Measurements from ENCODE around the gene IQGAP2. TPM values are rescaled to one million over a fixed set of nuclear protein-coding genes. Genes with fewer than 3 reads are reported as not detected.

IQGAP2 gene
- total and polyA plus RNA-seq, 2 donors (not counting 1 experiment from before 2014, with no cell fraction given): 8.1 to 15.0 TPM

DNA sequence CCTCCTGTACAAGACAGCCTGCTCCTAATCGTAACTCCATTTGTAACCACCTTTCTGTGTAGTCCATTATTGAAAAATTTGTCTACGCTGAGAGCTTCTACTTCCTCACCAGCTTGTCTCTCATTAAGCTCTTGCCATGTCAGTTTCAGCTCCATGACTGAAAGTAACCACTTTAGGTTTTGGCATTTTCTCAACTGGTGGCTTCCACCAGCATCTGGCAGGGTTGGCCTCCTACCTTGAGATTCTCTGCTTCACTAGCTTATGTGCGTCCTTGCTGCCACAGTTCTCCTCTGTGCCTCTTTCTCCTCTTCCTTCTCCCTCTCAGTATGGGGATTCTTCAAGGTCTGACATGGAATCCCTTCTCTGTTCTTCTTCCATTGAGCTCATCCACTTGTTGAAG lies 188.3 kb downstream of the IQGAP2 start:
- H3K4me3 Mint-ChIP-seq: no peak overlapping the region
- POLR2A ChIA-PET: no interaction called here
- TF ChIP-seq, protein P1, sequence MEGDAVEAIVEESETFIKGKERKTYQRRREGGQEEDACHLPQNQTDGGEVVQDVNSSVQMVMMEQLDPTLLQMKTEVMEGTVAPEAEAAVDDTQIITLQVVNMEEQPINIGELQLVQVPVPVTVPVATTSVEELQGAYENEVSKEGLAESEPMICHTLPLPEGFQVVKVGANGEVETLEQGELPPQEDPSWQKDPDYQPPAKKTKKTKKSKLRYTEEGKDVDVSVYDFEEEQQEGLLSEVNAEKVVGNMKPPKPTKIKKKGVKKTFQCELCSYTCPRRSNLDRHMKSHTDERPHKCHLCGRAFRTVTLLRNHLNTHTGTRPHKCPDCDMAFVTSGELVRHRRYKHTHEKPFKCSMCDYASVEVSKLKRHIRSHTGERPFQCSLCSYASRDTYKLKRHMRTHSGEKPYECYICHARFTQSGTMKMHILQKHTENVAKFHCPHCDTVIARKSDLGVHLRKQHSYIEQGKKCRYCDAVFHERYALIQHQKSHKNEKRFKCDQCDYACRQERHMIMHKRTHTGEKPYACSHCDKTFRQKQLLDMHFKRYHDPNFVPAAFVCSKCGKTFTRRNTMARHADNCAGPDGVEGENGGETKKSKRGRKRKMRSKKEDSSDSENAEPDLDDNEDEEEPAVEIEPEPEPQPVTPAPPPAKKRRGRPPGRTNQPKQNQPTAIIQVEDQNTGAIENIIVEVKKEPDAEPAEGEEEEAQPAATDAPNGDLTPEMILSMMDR (IDR thresholded peaks at IDR 0.05): no peak
- no peak for TF ChIP-seq EZH2 (IDR thresholded peaks at IDR 0.05; ENCODE audit: borderline replicate concordance, insufficient read depth, low read depth, low read length, poor library complexity, severe bottlenecking)
- Histone ChIP-seq H3K27me3 (replicated peaks in 1 of 4; ENCODE audit: control extremely low read depth in 1 of 4, control insufficient read depth in 3 of 4, insufficient read depth in 4 of 4, low read length in 3 of 4) (no peaks in the 10 kb centered on the region), H3K4me1 (ENCODE audit: control insufficient read depth in 2 of 2, insufficient read depth in 2 of 2, low read length in 2 of 2) (no peaks in the 10 kb centered on the region), H3K4me3 (ENCODE audit: control extremely low read depth in 1 of 5, extremely low read depth in 1 of 5, insufficient read depth in 1 of 5, low read depth in 2 of 5, low read length in 4 of 5) (no peak overlapping the region), H3K4me2 (replicated peaks; ENCODE audit: low read depth, low read length, poor library complexity, severe bottlenecking) (no peak overlapping the region), H4K20me1 (ENCODE audit: control insufficient read depth, insufficient read depth, low read length, poor library complexity, severe bottlenecking) (no peaks in the 10 kb centered on the region), H3K9me3 (ENCODE audit: control extremely low read depth in 1 of 3, control insufficient read depth in 2 of 3, insufficient read depth in 1 of 3, low read length in 2 of 3) (no peaks in the 10 kb centered on the region), H3K36me3 (replicated peaks in 1 of 2; ENCODE audit: control extremely low read depth in 1 of 2, control insufficient read depth in 1 of 2, extremely low read depth in 1 of 2, insufficient read depth in 2 of 2, low read length in 1 of 2) (peaks cover 0 to 3% of the 10 kb centered on the region in 2 experiments), H3K27ac (ENCODE audit: low read length in 2 of 2) (no peak overlapping the region), H3K9ac (ENCODE audit: low read length) (no peak overlapping the region), H3K79me2 (ENCODE audit: control insufficient read depth, insufficient read depth, low read length) (no peaks in the 10 kb centered on the region), H2AFZ (ENCODE audit: insufficient read depth, low read depth, low read length, poor library complexity, severe bottlenecking) (no peak overlapping the region)
- DNase-seq (no peak), ATAC-seq (ENCODE audit: low read depth) (no peak)
- H3K27ac Mint-ChIP-seq: no peak overlapping the region
- CTCF ChIA-PET: interaction anchor here (1.0 to 1.8 kb wide), 3 partner anchors 8 to 10 kb away, joined by 4 to 6 read pairs (median 4); no protein-coding TSS in a partner anchor
- 90% methylated on average over 2 of the region's 3 CpGs for WGBS (ENCODE audit: insufficient coverage)
- no peaks in the 10 kb centered on the region for H3K9me3 Mint-ChIP-seq (ENCODE audit: insufficient read depth)
- H3K27me3 Mint-ChIP-seq: no peaks in the 10 kb centered on the region
- peaks cover 2% of the 10 kb centered on the region for H3K4me1 Mint-ChIP-seq
- intact Hi-C loops (cut with micrococcal nuclease): no loop called here

DNA sequence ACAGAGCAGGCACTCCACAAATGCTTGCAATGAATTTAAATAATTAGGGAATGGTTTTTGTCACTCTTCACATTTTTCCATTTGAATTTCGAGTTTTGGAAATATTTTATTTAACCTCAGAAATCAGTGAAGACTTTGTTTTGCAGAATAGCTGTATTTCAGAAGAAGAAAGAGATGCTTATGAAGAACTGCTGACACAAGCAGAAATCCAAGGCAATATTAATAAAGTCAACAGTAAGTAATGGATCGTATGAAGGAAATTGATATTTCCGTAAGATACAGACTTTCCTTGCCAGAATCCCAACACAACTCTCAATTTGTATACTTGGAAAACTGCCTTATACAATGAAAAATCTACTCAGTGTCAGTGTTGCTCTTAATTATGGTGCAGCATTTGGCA lies 189.6 kb downstream of the IQGAP2 start:
- H3K4me2 ChIP-seq (replicated peaks; ENCODE audit: low read depth, low read length, poor library complexity, severe bottlenecking): no peak overlapping the region
- H3K4me1 ChIP-seq (ENCODE audit: control insufficient read depth in 2 of 2, insufficient read depth in 2 of 2, low read length in 2 of 2): no peaks in the 10 kb centered on the region
- H3K79me2 ChIP-seq (ENCODE audit: control insufficient read depth, insufficient read depth, low read length): no peaks in the 10 kb centered on the region
- CTCF ChIA-PET: interaction anchor here (1.5 to 1.8 kb wide), 2 partner anchors 8 to 9 kb away, joined by 4 to 6 read pairs; no protein-coding TSS in a partner anchor
- H4K20me1 ChIP-seq (ENCODE audit: control insufficient read depth, insufficient read depth, low read length, poor library complexity, severe bottlenecking): no peaks in the 10 kb centered on the region
- Mint-ChIP-seq H3K27me3 (no peaks in the 10 kb centered on the region), H3K27ac (no peak overlapping the region), H3K4me3 (no peak overlapping the region), H3K4me1 (peaks cover 2% of the 10 kb centered on the region), H3K9me3 (ENCODE audit: insufficient read depth) (no peaks in the 10 kb centered on the region)
- H3K36me3 ChIP-seq (replicated peaks in 1 of 2; ENCODE audit: control extremely low read depth in 1 of 2, control insufficient read depth in 1 of 2, extremely low read depth in 1 of 2, insufficient read depth in 2 of 2, low read length in 1 of 2): peaks cover 0 to 3% of the 10 kb centered on the region in 2 experiments
- H3K27ac ChIP-seq (ENCODE audit: low read length in 2 of 2): no peak overlapping the region
- no CpG with 5 or more reads among the region's 3 CpGs for WGBS (ENCODE audit: insufficient coverage)
- H3K4me3 ChIP-seq (ENCODE audit: control extremely low read depth in 1 of 5, extremely low read depth in 1 of 5, insufficient read depth in 1 of 5, low read depth in 2 of 5, low read length in 4 of 5): no peak overlapping the region
- no peak overlapping the region for H2AFZ ChIP-seq (ENCODE audit: insufficient read depth, low read depth, low read length, poor library complexity, severe bottlenecking)
- TF ChIP-seq, protein P1 (IDR thresholded peaks at IDR 0.05): no peak
- no peak for TF ChIP-seq EZH2 (IDR thresholded peaks at IDR 0.05; ENCODE audit: borderline replicate concordance, insufficient read depth, low read depth, low read length, poor library complexity, severe bottlenecking)
- ATAC-seq (ENCODE audit: low read depth) (no peak), DNase-seq (no peak)
- no peaks in the 10 kb centered on the region for H3K27me3 ChIP-seq (replicated peaks in 1 of 4; ENCODE audit: control extremely low read depth in 1 of 4, control insufficient read depth in 3 of 4, insufficient read depth in 4 of 4, low read length in 3 of 4)
- H3K9me3 ChIP-seq (ENCODE audit: control extremely low read depth in 1 of 3, control insufficient read depth in 2 of 3, insufficient read depth in 1 of 3, low read length in 2 of 3): no peaks in the 10 kb centered on the region
- no peak overlapping the region for H3K9ac ChIP-seq (ENCODE audit: low read length)
- POLR2A ChIA-PET: no interaction called here
- intact Hi-C loops (cut with micrococcal nuclease): no loop called here
